Kidney glomerular epithelial cell (primary cell): ENCODE results near the gene CAMSAP1.

Source experiments
- DNase-seq: peaks from one replicate; lab custom pipeline; 2025; lab: John Stamatoyannopoulos, UW

The CAMSAP1 gene

DNA sequence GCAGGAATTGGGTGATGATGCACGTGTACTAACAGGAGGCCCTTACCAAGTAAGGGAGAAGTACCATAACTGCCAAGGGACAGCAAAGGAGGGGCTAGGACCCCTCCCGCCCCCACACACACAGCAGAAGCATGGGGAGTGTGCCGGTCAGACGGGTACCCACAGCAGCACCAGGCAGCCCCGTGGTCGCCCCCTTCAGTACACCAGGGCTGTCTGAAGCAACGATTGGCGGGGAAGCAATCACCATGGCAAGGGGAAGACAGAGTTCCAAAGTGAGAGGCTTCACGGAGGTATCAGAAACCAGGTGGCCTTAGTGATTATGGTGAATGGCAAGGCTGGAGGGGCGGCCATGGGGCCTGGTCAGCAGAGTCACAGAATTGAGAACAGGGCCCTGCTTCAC lies 72.2 kb downstream of the CAMSAP1 start:
- DNase-seq, result no peak

DNA sequence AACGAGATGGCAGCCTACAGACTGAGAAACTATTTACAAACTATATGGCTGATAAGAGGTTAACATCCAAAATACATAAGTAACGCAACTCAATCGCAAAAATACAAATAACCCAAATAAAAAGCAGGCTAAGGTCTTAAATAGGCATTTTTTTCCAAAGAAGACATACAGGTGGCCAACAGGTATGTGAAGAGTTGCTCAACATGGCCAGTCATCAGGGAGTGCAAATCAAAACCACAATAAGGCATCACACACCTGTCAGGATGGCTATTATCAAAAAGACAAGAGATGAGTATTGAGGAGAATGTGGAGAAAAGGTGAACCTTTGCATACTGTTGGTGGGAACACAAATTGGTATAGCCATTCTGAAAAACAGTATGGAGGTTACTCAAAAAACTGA lies 73.5 kb downstream of the CAMSAP1 start:
- DNase-seq, result no peak

DNA sequence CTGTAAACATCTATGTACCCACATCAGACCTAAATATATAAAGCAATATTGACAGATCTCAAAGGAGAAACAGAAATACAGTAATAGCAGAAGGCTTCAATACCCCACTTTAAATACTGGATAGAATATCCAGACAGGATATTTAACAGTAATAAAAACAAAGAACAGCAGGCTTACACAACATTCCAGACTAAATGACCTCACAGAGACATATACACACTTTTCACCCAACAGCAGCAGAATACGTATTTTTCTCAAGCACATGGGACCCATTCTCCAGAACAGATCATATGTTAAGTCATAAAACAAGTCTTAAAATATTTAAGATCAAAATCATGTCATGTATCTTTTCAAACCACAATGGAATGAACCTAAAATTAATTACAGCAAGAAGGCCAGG lies 76.8 kb downstream of the CAMSAP1 start:
- no peak for DNase-seq

DNA sequence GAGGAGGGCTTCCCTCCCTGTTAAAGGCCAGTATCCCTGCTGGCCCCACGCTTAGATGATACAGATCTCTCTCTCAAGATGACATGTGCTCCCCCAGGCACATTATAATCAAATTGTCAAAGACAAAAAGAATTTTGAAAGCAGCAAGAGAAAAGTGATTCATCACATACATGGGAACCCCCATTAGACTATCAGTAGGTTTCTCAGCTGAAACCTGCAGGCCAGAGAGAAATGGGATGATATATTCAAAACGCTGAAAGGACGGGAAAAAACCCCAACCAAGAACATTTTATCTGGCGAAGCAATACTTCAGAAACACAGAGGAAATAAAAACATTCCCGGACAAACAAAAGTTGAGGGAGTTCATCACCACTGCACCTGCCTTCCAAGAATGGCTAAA lies 78.7 kb downstream of the CAMSAP1 start:
- DNase-seq, result no peak

DNA sequence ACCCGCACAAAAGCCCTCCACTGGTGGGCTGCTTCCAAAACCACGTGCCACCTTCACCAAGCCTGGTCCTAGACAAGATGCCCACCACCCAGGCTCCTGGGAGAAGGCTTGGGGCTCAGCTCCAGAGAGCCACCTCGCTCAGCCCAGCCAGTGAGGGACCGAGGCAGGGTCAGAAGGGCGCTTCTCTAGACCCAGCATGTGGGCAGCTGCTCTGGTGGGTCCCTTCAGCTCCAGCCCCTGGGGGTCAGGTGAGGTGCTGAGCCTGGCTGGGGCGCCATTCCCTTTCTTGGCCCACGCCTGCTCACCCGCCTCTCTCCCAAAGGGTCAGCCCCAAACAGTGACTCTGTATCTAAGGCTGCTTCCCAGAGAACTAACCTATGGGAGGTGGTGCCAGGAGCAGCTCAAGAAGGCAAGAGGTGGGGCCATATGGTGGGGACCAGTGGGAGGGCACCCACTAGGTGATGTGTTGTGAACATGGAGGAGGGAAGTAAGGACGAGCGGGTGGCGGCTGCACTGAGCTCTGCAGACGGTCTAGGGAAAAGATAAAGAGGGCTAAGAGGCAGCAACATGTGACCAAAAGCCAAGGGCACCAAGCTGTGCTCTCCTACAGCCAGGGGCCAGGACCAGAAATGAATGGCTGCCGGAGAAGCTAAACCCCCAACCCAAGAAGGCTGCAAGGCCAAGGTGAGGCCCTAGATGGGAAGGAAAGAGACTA lies 79.3 kb downstream of the CAMSAP1 start:
- DNase-seq, result no peak

DNA sequence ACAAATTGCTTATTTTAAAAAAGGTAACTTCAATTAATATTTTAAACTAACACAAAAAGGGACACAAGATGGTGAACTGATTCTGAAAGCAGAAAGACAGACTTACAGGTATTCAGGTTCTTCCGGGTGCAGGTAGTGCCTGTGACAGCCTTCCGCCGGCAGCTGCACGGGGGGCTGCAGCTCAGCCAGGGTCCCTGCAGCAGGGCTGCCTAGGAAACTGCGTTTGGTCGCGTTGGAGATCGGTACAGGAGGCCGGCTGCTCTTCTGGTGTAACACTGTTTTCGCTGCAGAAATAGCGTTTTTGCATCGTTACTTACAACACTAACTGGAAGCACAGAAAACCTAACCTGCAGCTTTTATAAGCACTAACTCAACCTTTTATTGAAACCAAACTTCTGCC lies 80.0 kb downstream of the CAMSAP1 start:
- DNase-seq, result no peak

DNA sequence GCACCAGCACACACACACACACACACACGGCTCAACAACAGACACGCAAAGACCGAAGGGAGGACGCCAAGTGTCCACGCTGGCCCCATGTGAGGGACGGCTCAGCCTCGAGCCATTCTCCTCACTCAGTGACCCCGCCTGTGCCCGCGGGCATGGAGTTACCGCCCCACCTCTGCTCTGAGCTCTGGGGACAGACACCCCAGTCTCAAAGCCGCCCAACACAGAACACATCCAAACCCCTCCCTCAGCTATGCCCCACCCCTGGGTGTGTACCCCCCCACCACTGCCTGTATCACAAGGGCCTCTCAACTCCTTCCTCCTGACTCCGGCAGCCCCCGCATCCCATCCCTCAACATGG lies 81.2 kb downstream of the CAMSAP1 start:
- DNase-seq, result no peak

DNA sequence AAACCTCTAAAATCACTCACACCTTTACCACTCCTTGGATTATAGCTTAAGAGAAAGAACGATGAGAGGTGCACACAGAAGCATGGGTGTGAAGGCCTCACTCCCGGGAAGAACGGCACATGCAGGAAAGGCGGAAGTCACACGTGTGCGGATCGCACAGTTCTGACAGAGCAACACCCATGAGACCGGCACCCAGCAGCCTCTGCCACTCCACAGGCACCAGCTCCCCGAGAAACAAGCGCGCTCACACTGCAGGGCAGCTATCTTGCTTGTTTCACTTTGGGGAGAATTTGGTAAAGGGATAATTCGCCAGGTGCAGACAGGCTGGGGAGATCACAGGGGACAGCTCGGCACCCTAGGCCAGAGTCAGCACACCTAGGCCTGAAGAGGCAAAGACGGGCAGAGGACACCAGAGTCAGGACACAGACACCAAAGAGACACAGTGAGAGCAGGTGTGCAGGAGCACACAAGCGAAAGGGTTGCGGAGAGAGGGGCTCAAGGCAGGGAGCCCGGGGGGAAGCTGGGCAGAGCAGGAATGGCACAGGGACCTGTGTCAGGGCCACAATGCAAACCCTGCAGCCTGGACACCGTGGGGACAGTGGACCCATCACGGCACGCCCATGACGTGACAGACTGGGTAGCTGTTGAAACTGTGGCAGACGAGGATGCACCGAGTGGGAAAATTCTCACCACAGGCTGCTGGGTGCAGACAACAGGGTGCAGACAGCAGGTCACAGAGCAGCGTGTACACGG lies 81.7 kb downstream of the CAMSAP1 start:
- DNase-seq, result no peak

DNA sequence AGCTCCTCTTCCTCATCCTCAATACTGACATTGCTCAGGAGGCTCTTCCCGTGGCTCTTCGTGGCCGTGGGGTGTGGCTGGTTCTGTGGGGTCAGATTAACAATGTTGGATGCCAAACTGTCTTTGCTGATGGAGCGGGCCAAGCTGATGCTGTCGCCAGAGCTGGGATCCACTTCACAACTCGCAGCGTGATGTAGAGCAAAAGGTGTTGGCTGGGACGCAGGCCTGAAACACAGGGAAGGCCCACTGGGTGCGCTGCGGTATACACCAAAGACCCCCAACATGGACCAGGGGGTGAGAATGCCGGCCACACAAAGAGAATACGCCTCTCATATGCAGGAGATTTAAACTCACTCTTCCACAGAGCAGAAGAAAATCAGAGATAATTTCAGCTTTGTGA lies 84.3 kb downstream of the CAMSAP1 start:
- DNase-seq, result no peak

DNA sequence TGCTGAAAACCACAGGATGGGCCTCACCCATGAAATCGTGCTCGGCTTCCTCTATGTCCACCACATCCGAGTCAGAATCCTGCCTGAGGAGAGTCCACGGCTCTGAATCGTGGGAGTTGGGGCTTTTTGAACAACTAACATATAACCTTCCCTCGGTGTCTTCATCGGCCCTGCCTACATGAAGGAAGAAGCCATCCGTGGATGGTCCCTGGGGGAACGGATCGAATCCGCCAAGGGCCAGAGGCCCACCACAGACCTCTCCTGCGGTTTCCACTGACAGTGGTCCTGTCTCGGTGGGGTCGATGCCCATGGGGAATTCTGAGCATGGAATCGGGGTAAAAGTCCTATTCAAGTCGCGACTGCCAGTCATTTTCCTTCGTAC lies 85.0 kb downstream of the CAMSAP1 start:
- no peak for DNase-seq

DNA sequence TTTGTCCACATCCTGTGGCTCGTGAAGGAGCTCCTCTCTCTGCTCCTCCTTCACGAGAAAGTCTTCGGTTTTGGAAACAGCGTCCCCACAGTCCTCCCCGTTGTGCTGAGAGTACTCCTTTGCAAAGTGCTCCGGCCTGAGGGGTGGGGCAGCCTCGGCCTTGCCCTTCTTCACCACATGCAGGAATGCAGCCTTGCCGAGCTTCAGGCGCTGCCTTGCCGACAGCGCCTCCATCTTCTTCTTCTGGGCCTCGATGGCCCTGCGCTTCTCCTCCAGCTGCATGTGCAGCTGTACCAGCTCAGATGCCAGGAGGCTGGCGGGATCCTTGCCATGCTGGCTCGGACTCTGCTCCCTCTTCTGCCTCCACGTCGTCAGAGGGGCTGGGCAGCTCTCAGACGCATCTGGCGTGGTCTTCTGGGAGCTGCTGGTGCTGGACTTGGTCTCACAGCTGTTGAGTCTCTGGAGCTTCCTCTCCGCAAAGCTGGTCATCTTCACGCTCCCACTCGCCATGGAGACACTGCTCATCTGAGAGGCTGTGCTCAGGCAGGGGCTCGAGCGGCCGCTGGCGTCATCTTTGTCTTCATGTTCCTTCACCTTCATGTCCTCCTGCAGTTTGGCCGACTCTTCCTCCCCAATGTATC lies 85.5 kb downstream of the CAMSAP1 start:
- no peak for DNase-seq

DNA sequence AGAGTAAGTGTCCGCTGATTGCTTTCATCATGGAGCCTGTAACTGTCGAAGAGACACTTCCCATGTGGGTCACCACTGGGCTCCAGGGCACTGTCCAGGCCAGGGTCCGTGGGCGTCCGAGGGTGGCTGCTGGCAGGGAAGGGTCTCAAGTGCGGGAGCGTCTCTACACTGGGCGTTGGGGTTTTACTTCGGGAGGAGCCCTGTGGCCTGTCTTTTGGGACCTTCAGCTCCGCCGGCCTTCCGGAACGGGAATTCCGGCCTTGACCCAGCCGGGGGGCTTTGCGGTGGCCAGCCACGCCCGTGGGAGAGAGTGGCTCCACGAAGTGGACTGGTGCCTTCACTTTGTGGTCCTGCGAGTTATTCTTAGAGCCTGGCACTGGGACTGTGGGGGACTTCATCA lies 86.2 kb downstream of the CAMSAP1 start:
- DNase-seq, result no peak

DNA sequence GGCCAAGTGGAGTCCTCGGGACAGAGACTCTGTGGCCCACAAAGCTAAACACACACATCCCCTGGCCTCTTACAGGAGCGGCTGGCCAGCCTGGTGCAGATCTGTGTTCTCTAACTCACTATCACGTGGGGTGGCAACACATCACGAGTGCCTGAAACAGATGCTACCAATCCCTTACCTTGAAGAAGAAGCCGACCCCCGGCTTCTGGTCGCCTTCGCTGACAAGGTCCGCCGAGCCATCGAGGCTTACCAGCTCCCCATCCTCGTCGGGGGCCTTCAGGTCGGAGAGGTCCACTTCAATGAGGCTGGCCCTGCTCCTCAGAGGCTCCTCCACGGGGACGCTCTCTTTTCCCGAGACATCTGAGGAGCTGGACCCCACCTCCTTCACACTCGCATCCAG lies 86.7 kb downstream of the CAMSAP1 start:
- no peak for DNase-seq

DNA sequence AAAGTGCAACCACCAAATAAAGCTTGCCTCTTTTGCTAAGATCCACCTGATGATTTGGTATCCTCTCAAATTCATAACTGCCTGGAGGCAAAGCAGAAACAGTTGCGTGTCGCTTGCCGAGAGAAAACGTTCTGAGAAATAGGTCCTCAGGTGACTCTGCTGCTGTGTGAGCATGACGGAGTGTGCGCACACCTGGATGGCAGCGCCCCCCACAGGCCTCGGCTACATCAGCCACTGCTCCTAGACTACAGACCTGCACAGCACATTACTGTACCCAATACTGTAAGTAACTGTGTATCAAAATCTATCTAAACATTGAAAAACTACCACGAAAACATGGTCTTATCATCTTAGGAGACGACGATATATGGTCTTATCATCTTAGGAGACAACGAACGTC lies 87.4 kb downstream of the CAMSAP1 start:
- DNase-seq, result no peak

DNA sequence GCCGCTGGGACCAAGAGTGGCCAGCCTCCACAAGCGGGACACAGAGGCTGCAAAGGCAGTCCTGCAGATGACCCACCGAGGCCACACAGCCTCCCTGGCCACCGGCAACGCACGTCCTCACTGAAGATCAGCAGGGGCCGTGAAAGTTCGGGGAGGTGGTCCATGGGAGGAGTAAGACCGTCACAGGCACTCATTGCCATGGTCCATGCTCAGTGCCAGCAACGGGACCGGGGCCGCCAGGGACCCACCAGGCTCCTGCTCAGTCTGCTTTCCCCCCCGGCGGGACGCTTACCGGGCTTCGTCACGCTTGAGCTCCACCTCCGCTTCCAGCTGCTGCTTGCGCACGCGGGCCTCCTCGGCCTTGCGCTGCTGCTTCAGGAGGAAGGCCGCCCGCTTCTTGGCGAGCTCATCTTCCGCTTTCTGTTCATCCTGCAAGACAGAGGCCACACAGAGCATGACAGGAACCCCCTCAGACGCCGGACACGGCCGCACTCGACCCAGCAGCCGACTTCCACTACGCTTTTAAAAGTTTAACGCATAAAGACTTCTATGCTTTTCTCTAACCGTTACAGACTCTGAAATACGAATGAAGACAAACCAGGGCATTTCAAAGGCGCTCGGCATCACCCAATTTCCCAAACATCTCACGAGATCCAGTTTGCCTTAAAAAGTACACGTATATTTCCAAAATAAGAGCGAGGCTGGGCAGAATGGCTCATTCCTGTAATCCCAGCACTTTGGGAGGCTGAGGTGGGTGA lies 88.4 kb downstream of the CAMSAP1 start:
- no peak for DNase-seq

DNA sequence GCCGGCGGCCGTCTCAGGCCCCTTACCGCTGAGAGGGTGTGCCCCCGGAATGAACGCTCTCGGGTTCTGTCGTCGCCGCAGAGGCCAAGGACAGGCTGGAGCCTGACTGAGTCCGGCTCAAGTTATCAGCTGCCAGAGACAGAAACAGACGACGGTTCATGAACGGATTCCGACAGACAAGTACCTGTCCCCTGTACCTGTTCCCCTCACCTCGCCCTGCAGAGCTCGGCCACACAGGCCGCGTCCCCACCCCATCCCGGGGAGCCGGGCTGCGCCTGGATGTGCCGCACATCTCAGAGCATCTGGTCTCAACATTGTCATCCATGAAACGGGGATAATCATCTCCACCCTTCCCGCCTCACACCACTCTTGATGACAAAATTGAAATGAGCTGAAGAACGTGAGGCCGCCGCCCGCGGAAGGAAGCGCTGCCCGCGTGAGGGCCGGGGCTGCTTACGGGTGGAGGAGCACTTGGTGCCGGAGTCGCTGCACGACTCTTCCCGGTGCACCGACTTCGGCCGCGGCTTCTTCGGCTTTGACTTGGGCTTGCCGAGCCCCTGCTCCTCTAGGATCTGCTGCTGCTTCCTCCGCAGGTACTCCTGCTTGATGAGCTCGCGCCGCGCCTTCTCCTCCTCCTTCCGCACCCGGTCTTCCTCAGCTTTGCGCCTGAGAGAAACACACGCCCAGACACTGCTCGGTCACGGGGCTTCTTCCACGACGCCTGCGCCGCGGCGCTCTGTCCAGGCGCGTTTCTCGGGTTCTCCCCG lies 89.2 kb downstream of the CAMSAP1 start:
- DNase-seq, result no peak

DNA sequence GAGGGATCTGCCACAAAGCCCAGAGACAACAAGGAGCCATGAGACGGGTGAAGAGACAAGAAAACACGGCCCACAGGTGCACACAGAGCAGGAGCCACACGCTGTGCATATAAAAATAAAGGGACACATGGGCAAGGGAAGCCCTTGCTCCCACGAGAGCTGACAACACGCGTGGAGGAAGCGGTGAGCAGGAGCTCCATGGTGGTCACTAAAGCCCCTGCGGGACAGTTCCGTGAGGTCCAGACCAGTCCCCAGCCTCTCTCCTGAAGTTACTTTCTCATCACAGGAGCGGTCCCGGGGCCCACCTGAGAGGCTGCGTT lies 90.7 kb downstream of the CAMSAP1 start:
- no peak for DNase-seq

DNA sequence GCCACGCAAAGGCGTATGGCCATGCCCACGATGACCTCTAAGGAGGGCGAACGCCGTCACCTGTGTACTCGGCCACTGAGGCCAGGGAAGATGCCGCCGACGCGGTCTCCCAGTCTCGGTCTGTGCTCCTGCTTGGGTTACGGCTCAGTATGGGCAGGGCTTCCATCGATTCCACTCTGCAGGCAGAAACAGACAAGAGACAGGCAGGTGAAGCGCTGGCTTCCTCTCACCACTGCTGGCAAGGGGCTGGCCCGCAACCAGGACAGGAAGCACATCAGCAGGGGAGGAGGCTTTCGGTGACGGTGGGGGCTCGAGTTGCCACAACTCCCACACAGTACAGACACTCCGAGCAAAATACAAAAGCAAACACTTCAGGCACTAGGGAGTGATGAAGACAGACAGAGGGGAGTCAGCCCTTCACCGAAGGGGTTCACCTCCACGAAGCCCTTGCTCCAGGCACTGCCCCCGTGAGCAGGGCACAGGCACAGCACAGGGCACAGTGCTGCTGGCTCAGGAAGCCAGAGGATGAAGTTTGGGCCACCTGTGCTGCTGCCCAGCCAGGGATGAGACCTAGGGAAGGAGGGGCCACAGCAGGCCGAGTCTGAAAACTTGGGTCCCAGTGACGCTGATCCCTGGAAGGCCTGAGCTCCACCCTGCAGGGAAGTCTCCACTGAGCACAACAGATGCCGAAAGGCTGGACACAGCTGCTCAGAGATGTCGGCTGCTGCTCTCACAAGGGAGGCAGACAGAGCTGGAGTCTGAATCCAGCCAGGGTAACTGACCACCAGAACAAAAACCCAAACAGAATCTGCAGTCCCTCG lies 91.3 kb downstream of the CAMSAP1 start:
- DNase-seq, result no peak

DNA sequence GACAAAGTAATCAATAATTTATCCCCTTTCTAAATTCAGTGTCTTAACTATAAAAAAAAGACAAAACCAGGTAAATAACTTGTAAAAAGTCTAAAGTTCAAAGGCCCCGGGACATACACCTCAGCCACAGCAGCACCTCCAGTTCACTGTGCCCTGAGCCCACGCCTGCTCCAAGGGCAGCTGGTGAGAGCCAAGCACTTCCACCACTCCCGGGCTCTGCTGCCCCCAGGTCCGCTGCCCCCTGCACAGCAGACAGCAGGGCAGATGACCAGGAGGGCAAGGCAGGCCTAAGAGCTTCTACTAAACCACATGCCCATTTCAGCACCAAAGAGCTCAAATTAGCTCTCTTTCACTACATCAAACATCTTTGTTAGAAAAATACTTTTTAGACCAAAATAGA lies 91.9 kb downstream of the CAMSAP1 start:
- no peak for DNase-seq

DNA sequence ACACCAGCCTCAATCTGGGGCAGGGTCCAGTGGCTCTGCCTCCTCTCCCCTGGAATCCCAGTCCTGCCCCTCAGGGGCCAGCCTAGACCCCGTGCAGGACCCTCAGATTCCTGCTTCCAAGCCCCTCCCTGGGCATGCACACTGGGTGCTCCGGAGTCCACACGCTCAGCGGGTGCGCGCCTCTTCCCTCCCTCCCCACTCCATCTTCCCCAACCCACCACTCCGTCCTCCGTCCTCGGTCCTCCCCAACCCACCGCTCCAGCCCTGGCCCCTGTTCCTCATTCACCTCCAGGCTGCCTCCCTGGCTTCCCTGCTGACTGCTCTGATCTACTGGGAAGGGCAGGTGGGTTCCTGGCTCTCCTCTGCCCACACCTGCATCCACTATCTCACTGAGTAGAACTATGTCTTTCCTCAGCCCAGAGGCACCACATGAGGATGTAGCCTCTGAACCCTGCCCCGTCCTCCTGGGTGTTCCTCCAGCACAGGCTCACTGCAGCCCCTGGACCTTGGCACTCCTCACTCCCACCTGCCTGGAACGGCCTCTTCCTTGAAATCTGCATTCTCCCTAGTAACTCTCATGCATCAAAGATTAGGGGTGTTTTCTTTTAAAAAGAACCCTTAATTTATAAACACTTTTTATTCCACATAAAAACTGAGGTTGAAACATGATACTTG lies 92.8 kb downstream of the CAMSAP1 start:
- DNase-seq, result no peak
